CD14-positive monocyte (primary cell): ENCODE results near the gene ERBB4. TPM values are rescaled to one million over a fixed set of nuclear protein-coding genes. Genes with fewer than 3 reads are reported as not detected.

Experiments
- DNase-seq, 3 donors: peaks; one replicate each; pipeline ENCODE4 v3.0.0-alpha.2; 2011 to 2022
- H2AFZ ChIP-seq: 2 replicates; pipeline ENCODE4 v1.6.0; 2012; ENCODE audit warnings: mild to moderate bottlenecking, low read depth, low read length, inconsistent platforms; ENCODE audit not compliant: insufficient read depth, poor library complexity, severe bottlenecking
- H3K27ac ChIP-seq, 2 donors: 1 replicate in 1 of 2; 2 replicates in 1 of 2; pipeline ENCODE4 v1.5.1; 2012 to 2013; ENCODE audit warnings: low read length in 2 of 2, control low read depth in 1 of 2, inconsistent platforms in 1 of 2, low read depth in 1 of 2, mild to moderate bottlenecking in 1 of 2
- H3K27me3 ChIP-seq, 2 donors: one replicate each; pipeline versions ENCODE4 v1.6.0 to v1.6.1; 2011 to 2013; ENCODE audit warnings: low read length in 2 of 2; ENCODE audit not compliant: control insufficient read depth in 2 of 2, insufficient read depth in 2 of 2
- H3K36me3 ChIP-seq, 2 donors: replicated peaks in 1 of 2; 1 replicate in 1 of 2; 2 replicates in 1 of 2; pipeline versions ENCODE4 v1.5.1 to v1.6.1; 2012 to 2013; ENCODE audit warnings: low read length in 2 of 2, control low read depth in 1 of 2, inconsistent platforms in 1 of 2, mild to moderate bottlenecking in 1 of 2; ENCODE audit not compliant: insufficient read depth in 2 of 2, control insufficient read depth in 1 of 2
- H3K4me1 ChIP-seq, 2 donors: 1 replicate in 1 of 2; 2 replicates in 1 of 2; pipeline versions ENCODE4 v1.5.1 to v1.6.1; 2012 to 2013; ENCODE audit warnings: low read length in 2 of 2, control low read depth in 1 of 2, inconsistent platforms in 1 of 2, mild to moderate bottlenecking in 1 of 2, moderate library complexity in 1 of 2; ENCODE audit not compliant: insufficient read depth in 2 of 2, control insufficient read depth in 1 of 2
- H3K4me2 ChIP-seq: replicated peaks from 2 replicates; pipeline ENCODE3; 2012; ENCODE audit warnings: low read length, moderate library complexity, mild to moderate bottlenecking; ENCODE audit not compliant: poor library complexity, severe bottlenecking; ENCODE audit errors: extremely low read depth
- H3K4me3 ChIP-seq, 3 experiments: fragments of 200-600 bp in 1 of 3; sonication (generic) in 1 of 3; replicated peaks in 1 of 3; 1 replicate in 2 of 3; 2 replicates in 1 of 3; pipeline ENCODE4 v1.5.1; 2011 to 2013; ENCODE audit warnings: low read length in 3 of 3, mild to moderate bottlenecking in 3 of 3, control low read depth in 2 of 3, low read depth in 2 of 3, inconsistent platforms in 1 of 3, moderate library complexity in 1 of 3
- H3K79me2 ChIP-seq: 2 replicates; pipeline ENCODE4 v1.6.0; 2012; ENCODE audit warnings: mild to moderate bottlenecking, control low read depth, inconsistent platforms, low read length, moderate library complexity; ENCODE audit not compliant: insufficient read depth
- H3K9ac ChIP-seq: 2 replicates; pipeline ENCODE4 v1.6.0; 2017; ENCODE audit warnings: low read length, mild to moderate bottlenecking; ENCODE audit not compliant: insufficient read depth, poor library complexity, severe bottlenecking
- H3K9me3 ChIP-seq, 2 donors: replicated peaks in 1 of 2; 1 replicate in 1 of 2; 2 replicates in 1 of 2; pipeline versions ENCODE4 v1.5.1 to v1.6.1; 2012 to 2013; ENCODE audit warnings: low read length in 2 of 2, control low read depth in 1 of 2; ENCODE audit not compliant: control insufficient read depth in 1 of 2, insufficient read depth in 1 of 2
- H4K20me1 ChIP-seq: 2 replicates; pipeline ENCODE4 v1.6.0; 2012; ENCODE audit warnings: mild to moderate bottlenecking, low read length, control low read depth, moderate library complexity; ENCODE audit not compliant: insufficient read depth
- H3K27ac Mint-ChIP-seq, 7 donors: one replicate each; pipeline ENCODE4 v1.8.0; 2020; ENCODE audit warnings: mild to moderate bottlenecking in 7 of 7, mixed read lengths in 7 of 7, moderate library complexity in 6 of 7, inconsistent platforms in 2 of 7
- H3K27me3 Mint-ChIP-seq, 3 donors: one replicate each; pipeline ENCODE4 v1.8.0; 2021 to 2022; ENCODE audit warnings: low read depth in 3 of 3, mild to moderate bottlenecking in 3 of 3, mixed read lengths in 3 of 3, moderate library complexity in 3 of 3, inconsistent platforms in 1 of 3
- H3K36me3 Mint-ChIP-seq, 2 donors: one replicate each; pipeline ENCODE4 v1.8.0; 2020; ENCODE audit warnings: mixed read lengths in 2 of 2, inconsistent platforms in 1 of 2, mild to moderate bottlenecking in 1 of 2
- H3K4me1 Mint-ChIP-seq: one replicate; pipeline ENCODE4 v1.8.0; 2020; ENCODE audit warnings: mild to moderate bottlenecking, mixed read lengths
- H3K4me3 Mint-ChIP-seq, 2 donors: one replicate each; pipeline ENCODE4 v1.8.0; 2020; ENCODE audit warnings: mild to moderate bottlenecking in 2 of 2, mixed read lengths in 2 of 2, moderate library complexity in 1 of 2
- H3K9me3 Mint-ChIP-seq, 7 donors: one replicate each; pipeline ENCODE4 v1.8.0; 2020 to 2022; ENCODE audit warnings: mixed read lengths in 7 of 7, mild to moderate bottlenecking in 6 of 7, moderate library complexity in 6 of 7, inconsistent platforms in 2 of 7
- WGBS: methylation state at CpG from one replicate; pipeline ENCODE4 v1.1.5; 2013; ENCODE audit warnings: missing lambda C conversion rate; ENCODE audit not compliant: insufficient coverage; 5-methylcytosine and 5-hydroxymethylcytosine counted together
- intact Hi-C, 2 donors: fragments of 100-400 bp; cut with micrococcal nuclease; formaldehyde crosslinking; loops; one replicate each; pipeline versions ENCODE4 v1.15.0 to v1.15.1; 2023
- polyA plus RNA-seq, 3 donors: library from polyadenylated mRNA; depleted of rRNA in 1 of 3; unstranded in 2 of 3; stranded (reverse) in 1 of 3; fragments of 300-500 nt in 2 of 3; fragments of >200 nt in 1 of 3; fragmentation: Illumina TruSeq in 2 of 3; gene quantifications; 1 replicate in 2 of 3; 2 replicates in 1 of 3; pipeline ENCODE4 v1.2.3, GENCODE V29; 2012 to 2021
- TF ChIP-seq, protein P1 (sequence below): fragments of 200-600 bp; IDR thresholded peaks from one replicate; pipeline ENCODE4 v1.8.0; 2022; ENCODE audit warnings: antibody characterized with exemption, mild to moderate bottlenecking

Gene ERBB4
- polyA plus RNA-seq, 3 donors, result not detected

DNA sequence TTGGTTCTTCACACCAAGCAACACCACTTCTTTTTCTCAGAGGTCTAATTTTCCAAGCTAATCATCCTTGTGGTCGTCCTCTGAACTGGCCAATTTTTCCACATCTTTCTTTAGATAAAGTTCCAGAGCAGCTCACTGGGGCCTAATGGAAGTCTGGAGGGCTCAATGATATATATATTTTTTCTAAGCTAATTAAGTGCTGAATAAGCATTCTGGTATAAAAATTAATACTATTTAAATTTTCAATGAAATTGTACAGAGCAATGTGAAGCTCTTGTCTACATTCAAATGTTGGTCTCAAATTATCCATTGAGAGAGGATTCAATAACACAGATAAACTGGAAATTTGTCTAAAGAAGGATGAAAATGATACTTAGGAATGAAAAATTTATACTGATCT is 866.6 kb downstream of the ERBB4 start:
- Histone ChIP-seq H3K4me2 (no peak overlapping the region), H4K20me1 (no peaks in the 10 kb centered on the region), H2AFZ (no peak overlapping the region), H3K4me3 (no peak overlapping the region), H3K27ac (no peak overlapping the region), H3K36me3 (no peaks in the 10 kb centered on the region), H3K9ac (no peak overlapping the region), H3K27me3 (no peaks in the 10 kb centered on the region), H3K79me2 (no peaks in the 10 kb centered on the region), H3K9me3 (no peaks in the 10 kb centered on the region), H3K4me1 (no peaks in the 10 kb centered on the region)
- H3K9me3 Mint-ChIP-seq, result peaks cover 0 to 3% (median 0%) of the 10 kb centered on the region in 7 donors
- no peak overlapping the region for H3K4me3 Mint-ChIP-seq
- TF ChIP-seq, protein P1, sequence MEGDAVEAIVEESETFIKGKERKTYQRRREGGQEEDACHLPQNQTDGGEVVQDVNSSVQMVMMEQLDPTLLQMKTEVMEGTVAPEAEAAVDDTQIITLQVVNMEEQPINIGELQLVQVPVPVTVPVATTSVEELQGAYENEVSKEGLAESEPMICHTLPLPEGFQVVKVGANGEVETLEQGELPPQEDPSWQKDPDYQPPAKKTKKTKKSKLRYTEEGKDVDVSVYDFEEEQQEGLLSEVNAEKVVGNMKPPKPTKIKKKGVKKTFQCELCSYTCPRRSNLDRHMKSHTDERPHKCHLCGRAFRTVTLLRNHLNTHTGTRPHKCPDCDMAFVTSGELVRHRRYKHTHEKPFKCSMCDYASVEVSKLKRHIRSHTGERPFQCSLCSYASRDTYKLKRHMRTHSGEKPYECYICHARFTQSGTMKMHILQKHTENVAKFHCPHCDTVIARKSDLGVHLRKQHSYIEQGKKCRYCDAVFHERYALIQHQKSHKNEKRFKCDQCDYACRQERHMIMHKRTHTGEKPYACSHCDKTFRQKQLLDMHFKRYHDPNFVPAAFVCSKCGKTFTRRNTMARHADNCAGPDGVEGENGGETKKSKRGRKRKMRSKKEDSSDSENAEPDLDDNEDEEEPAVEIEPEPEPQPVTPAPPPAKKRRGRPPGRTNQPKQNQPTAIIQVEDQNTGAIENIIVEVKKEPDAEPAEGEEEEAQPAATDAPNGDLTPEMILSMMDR, result no peak
- H3K36me3 Mint-ChIP-seq, result no peaks in the 10 kb centered on the region
- no peaks in the 10 kb centered on the region for H3K4me1 Mint-ChIP-seq
- intact Hi-C loops, result no loop called here
- DNase-seq, result no peak
- no CpG with 5 or more reads among the region's 1 CpG for WGBS
- no peak overlapping the region for H3K27ac Mint-ChIP-seq
- no peaks in the 10 kb centered on the region for H3K27me3 Mint-ChIP-seq

DNA sequence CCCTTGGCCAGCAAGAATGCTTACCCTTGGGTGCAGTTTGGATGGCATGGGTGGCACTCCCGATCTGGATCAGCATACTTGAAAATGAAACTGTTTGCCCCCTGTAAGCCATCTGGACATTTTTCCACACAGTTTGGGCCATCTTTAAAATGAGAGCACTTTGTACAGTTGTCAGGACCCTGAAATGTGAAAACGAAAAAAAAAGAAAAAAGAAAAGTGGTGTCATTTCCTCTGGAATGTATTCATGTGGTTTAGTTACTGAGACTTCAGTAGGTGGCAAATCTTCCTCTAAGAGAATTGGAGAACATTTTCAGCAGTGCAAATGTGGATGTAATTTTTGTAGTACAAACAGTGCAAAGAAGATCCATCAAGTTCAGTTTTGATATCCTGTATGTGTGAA is 873.3 kb downstream of the ERBB4 start:
- intact Hi-C loops, result no loop called here
- H3K36me3 Mint-ChIP-seq, result no peaks in the 10 kb centered on the region
- no peak overlapping the region for H3K4me3 Mint-ChIP-seq
- no peak overlapping the region for H3K27ac Mint-ChIP-seq
- H3K27ac ChIP-seq, result no peak overlapping the region
- 75% methylated on average over 1 of the region's 2 CpGs for WGBS
- TF ChIP-seq, protein P1, result no peak
- no peaks in the 10 kb centered on the region for H4K20me1 ChIP-seq
- H3K4me2 ChIP-seq, result no peak overlapping the region
- no peaks in the 10 kb centered on the region for H3K27me3 ChIP-seq
- peaks cover 0 to 2% (median 0%) of the 10 kb centered on the region in 7 donors for H3K9me3 Mint-ChIP-seq
- H3K9me3 ChIP-seq, result no peaks in the 10 kb centered on the region
- H3K9ac ChIP-seq, result no peak overlapping the region
- no peaks in the 10 kb centered on the region for H3K79me2 ChIP-seq
- H3K4me1 ChIP-seq, result no peaks in the 10 kb centered on the region
- no peaks in the 10 kb centered on the region for H3K27me3 Mint-ChIP-seq
- no peak overlapping the region for H2AFZ ChIP-seq
- H3K36me3 ChIP-seq, result no peaks in the 10 kb centered on the region
- H3K4me1 Mint-ChIP-seq, result no peaks in the 10 kb centered on the region
- DNase-seq, result no peak
- H3K4me3 ChIP-seq, result no peak overlapping the region
